ENCODE data around the gene ACADVL.
A peak's percentile ranks its signal among the peaks of the same experiment; 100 is the strongest.

Gene ACADVL

DNA sequence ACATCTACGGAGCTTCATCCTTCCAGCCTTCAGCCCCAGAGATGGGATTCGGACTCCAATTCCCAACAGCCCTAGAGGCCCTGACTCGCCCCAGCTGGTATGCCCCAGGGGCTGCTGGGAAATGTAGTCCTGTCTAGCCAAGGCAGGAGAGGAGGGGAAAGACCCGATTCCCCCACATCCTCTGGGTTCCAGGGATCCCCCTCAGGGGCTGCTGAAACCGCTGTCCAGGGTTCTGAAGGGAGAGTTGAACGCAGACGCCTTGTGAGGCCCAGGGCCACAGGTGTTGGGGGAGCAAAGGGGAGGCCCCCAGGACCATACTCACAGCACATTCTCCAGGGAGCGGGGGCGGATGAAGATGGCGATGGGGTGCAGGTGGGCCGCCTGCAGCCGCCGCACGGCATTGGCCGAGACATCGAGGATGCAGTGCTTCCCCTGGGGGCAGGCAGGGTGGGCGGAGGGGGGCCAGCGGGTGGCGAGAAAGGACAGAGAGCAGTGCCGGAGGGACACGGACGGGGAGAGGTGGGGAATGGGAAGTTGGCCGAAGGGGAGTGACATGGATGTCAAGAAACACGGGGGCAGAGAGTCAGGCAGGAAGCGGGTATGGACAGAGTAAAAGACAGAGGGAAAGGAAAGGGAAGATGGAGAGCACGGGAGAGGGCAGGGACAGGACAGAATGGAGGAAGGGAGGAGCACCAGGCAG is 28.0 kb upstream of the ACADVL start:
- no peak for DNase-seq

DNA sequence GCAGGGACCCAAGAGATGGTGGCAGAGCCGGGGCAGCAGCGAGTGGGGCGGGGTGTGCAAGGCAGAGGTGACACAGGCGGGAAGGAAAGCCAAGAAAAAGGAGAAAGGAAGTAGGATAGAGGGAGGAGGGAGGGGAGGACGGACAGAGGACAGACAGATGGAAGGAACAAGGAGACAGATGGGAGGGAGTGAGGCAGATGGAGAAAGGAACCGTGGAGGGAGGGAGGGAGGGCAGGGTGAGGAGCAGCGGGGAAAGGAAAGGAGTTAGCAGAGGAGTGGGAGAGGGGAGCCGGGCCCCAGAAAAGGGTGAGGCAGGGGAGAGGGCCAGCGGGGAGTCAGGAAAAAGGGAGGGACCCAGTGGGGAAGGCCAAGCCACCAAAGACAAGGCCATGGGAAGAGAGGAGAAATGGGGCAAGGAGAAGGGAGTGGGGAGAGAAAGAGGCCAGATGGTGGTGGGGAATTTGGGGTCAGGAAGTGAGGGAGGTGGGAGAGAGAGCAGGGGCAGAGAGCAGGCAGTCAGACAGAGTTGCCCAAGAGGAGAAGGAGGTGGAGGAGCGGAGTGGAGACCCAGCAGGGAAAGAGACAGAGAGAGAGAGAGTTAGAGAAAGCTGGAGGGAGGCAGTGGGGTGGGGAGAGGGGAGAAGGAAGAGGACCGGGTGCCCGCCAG is 27.3 kb upstream of the ACADVL start:
- DNase-seq = no peak

DNA sequence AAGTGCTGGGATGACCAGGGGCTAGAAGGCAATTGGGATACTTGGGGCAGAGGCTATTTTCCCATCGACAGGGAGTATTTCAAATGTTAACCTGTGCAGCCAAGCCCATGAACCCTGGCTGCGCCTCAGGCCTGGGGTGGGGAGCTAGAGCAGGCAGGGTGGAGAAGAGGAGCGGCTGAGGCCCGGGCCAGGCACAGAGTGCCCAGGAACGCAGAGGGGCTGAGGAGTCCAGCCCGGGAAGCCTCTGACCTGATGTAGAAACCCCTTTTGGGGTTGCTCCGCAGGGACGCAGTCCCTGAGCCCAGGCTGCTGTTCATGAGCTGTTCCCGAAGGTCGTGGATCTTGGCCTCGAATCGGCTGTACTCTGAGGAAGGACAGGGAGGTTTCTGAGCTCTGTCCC is 23.8 kb upstream of the ACADVL start:
- DNase-seq = no peak

DNA sequence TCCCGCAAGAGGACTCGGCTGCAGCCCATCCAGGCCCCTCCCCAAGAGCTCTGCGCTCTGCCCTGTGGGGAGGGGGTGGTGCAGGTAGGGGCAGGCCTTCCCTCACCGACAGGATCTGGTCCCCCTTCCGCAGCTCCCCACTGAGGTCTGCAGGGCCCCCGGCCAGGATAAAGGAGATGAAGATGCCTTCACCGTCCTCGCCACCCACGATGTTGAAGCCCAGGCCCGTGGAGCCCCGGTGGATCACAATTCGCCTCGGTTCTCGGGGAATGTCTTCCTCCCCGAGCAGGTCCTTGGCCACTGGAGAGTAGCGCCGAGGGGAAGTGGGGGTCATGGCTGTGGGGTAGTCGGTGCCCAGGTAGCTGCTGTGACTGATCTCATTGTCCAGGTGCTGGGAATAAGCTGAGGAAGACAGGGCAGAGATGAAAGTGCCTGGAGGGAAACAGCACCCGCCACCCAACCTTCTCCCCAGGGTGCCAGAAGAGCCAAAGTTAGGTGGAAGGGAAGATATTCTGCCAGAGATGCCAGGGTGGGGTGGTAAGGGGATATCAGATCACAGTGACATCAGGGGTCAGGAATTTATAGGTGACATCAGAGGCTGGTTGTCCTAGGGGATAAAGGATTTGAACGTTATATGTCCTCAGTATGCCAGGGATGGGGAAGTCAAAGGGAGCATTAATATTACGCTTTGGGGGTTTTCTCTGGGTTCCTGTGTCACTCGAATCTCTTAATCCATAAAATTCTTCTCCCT is 22.9 kb upstream of the ACADVL start:
- no peak for DNase-seq

DNA sequence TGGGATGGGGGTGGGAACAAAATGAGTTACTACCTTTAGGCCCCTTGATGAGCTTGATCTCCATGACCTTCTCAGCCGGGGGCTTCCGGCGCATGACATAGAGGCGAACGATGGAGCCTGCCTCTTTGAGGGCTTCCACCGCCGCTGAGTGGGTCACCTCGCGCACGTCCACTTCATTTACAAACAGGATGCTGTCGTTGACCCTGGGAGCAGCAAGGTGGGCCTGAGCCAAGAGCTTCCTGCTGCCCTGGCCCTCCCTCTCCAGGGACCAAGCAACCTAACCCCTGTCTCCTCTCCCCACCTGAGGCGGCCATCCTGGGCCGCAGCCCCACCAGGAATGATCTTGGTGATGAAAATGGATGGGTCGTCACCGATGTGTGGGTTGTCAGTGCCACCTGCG is 16.3 kb upstream of the ACADVL start:
- DNase-seq = no peak

DNA sequence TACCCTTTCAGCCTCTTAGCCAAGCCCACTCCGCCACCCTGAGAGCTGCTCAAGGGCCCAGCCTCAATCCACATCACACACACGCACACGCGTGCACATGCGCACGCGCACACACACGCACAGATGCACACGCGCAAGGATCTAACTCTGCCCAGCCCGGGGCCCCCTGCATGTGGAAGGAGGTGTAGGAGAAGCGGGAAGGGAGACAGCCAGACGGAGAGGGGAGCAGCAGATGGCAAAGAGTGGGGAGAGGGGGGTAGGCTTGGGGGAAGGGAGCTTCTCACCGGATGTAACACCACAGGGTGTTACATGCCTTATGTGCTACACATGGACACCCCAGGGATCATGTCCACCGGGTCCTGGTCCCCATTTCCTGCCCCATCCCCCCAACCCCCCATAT is 15.4 kb upstream of the ACADVL start:
- no peak for DNase-seq

DNA sequence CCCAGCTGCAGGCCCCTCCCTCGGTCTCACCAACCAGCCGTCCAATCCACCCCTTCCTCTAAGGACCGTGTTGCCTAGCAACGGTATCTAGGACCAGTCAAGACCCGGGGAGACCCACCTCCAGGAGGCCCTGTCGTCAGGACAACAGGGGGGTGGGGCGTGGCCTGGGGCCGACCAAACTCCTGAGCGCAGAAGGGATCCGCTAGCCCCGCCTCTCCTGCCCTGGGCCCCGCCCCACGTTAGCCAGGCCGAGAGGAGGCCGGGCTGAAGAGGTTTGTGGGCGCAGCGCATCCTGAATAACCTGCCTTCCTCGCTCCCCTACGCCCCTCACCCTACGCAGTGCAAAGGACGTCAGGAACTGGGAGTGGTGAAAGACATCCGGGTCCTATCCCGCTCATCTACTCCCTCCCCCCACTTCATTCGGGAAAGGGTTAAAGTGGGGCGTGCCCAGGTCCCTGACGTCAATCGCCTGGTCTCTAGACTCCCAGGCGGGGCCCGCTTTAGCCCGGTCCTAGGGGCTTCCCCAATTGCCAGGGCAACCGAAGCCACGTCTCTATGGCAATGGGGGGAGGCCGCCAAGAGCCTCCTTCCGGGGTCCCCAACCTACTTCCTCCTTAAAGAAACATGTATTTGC is 14.8 kb upstream of the ACADVL start:
- DNase-seq = peak; percentile 85

DNA sequence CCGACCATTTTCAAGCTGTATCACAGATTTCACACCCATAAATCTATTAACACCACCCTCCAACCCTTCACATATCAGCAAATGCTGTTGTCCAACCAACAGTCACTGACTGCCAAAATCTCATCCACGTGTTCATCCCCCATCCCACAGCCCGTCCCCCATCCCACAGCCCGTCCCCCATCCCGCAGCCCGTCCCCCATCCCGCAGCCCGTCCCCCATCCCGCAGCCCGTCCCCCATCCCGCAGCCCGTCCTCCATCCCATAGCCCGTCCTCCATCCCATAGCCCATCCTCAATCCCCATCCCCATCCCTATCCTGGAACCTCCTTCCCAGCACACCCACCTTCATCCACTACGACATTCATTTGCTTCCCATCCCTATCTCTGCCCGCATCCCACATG is 14.2 kb upstream of the ACADVL start:
- no peak for DNase-seq

DNA sequence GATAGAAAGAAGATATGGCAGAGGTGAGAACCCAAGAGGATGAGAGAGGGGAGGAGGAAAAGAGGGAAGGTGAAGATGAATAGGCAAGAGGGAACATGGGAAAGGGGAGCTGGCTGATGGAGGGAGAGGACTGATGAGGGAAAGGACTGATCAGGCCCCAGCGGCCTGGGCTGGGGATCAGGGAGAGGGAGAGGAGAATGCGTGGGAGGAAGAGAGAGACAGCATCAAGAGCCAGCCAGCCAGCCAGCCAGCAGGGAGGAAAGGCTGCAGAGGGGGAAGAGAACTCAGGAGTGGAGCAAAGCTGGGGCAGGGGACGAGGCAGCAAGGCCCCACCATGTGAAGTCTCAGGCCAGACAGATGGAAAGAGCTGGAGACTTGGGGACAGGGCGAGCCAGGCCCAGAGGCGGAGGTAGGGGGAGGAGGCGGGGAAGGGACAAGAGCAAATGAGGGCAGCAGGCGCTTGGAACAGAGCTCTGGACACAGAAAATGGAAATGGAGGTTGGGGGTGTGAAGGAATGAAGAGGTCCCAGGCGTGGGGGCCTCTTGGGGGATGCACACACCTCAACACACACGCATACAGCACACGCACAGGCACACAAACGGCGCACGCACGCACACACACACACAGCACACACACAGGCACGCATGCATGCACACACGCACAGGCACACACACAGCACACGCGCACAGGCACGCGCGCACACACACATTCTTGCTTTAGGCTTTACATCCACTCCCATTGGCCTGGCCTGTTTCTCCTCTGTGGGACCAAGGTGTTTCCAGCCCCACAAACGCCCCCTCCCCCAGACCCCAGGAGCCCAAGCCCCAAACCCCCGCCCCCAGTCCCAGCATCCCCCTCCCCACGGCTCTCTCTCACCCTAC is 12.4 kb upstream of the ACADVL start:
- no peak for DNase-seq

DNA sequence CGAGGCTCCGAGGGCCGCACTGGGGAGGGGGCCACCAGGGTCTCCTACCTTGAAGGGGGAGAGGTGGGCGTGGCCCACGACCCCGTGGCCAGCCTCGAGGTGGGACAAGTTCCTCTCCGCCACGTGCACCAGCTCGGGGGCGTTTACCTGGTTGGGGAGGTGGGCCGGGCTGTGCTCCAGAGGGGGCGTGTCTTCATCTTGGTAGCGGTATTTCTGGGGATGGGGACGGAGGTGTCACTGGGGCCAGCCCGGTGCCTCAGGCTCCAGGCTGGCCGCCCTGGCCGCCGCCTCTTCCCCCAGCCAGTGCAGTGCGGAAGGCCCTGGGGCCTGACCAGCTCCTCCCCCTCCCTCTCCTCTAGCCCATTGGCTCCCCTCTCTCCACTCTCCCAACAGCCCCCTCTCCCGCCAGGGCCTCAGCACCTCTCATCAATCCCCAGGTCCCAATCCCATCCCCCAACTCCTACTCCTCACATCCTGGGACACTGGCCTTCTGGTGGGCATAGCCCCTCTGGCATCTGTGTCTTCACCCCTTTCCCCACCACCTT is 11.6 kb upstream of the ACADVL start:
- DNase-seq = no peak

DNA sequence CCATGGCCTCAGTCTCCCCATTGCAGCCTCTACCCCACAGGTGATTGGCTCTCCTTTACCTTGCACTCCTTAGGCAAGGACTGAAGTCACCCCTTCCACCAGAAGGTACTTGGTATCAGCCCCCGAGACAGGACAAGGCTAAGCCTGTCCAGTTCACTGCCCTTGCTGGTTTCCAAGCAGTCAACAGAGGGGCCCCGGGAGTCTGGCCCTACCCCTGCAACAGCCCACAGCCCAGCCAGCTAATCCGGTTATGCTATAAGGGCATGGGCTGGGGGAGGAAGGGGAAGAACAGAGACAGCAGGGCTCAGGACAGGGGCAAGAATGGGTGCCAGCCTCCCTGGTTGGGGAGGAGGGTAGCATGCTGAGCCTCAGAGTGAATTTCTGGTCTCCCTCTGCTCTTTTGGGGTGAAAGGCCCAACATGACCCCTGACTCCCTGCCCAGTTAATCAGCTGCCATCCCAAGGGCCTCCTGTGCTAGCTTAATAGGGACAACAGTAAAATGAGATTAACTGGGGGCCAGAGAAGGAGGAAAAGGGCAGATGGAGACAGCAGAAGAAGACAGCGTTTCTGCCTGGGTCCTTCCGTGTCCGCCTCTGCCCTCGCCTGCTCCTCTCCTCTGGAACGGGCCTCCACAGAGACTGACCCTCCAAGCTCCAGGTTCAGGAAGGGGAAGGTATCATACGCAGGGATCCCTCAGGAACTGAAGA is 10.8 kb upstream of the ACADVL start:
- DNase-seq = no peak

DNA sequence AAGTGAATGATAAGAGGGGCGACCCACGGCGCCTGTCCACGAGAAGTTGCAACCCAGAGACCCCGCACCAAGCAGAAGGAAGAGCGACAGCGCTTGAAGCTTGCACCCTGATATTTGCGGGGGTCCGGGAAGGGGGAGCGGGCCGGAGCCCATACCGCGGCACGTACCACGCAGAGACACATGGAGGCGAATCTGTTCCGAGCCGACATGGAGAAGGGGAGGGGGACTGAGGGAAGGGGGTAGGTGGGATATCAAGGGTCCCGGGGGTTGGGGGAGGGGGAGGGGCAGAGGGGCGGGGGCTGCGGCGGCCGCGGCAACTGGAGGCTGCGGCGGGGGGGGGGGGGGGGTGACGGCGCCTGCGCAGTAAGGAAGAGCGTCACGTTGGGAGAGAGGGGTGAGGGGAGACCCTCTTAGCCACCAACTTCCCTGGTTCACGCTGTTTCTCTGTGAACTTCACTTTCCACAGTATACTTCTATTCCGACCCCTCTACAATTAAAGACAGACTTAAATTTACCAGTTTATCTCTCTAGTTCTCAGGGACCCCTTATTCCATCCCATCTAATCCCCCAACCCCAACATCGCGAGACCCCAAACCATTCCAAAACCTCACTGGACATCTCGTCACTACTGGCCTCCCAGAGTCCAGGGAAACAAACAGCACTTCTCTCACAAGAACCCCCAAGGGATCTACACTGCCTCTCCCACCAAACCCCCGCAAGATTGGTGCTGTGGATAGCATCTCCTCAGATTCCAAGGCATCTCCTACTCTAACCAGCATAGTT is 8.1 kb upstream of the ACADVL start:
- DNase-seq = no peak

DNA sequence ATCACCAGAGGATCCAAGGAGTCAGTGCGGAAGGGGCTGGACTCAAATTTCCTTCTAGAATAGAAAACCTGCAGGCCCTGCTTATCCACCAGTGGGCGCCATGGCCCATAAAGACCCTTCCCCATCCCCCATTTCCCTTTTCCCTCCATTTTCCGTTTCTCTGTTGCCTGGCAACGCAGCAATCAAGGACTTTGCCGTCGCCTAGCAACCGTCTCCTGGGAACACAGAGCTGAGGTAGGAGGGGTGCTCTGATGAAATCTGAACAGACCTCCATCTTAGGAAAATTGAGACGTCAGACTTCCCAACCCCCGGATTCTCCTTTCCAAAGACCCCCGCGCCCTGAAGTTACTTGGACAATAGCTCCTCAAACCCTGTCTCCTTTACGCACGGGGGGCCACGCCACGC is 5.8 kb upstream of the ACADVL start:
- peak; percentile 42 for DNase-seq

DNA sequence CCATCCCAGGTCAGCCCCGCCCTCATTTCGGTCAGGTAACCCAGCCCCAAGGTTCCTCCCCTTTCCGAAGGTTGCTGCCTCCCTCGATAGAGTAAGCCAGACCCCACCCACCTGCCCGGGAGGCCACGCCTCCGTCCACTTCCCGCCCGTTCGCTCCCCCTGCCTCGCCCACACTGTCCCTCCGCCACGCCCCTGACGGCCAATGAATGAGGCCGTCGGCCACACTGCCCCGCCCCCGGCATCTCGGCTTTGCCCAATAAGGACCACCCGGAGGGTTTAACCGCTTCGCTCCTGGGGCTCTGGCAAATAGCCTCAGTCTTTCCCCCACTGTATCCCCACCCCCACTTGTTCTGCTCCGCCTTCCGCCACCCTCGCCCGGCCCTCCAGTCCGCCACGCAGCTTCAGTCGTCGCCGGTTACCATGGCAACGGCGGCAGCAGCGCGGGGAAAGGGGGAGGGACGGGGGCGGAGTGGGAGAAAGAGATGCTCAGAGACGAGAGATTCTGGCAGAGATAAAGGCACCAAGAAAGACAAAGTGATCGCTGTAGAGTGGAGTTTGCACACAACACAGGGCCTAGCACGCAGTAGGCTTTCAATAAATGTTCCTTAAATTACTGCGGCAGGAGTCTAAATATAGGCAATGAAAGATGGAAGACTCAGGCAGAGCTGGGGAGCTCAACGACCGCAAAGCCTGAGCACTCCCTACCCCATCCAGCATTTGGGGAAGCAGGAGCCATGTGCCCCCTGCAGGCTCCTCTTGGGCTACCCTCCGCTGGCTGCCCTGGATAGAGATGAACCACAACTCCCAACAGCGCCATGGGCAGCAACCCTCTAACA is 5.2 kb upstream of the ACADVL start:
- DNase-seq = peak; percentile 98

DNA sequence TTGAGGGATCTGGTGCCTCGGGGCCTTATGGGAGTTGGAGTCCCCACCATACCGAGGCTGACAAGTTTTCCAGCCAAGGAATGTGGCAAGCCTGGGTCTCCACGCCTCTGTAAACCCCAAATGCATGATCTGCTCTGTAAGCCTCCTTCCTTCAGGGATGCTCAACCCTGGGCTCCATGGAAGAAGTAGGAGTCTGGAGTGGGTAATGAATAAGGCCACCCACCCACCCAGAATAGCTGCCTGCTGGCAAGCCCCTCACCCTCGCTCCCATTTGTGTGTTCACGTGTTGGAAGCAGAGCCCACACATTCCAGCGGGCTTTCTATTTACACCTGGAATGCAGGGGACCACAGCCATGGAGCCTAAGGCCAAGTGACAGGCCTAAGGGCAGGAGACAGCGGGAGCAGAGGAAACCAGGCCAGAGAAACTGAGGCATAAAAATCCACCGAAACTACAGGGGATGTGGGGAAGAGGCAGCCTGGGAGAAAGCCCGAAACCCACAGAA is 4.6 kb upstream of the ACADVL start:
- DNase-seq = no peak

DNA sequence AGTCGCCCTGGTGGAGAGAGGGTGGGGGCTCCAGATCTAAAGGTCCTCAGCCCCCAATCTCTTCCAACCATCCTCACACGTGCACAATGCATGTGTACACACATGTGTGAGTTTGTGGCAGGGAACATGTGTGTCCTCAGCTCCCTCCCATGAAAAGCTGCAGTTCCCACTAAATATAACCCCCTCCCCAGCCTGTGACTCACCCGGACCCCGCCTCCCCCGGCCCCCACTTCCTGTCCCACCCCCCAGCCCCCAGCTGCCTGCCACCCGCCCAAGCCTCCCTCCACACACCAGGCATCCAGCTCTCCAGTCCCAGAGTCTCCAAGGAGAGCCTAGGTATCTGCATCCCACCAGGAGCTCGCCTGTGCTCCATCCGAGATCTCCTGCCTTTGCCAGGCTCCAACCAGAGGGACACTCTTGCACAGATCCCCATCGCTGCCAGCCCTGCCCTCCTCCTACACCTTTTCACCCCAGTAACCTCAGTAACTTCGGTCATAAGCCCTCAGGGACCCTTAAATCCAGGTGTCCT is 4.0 kb upstream of the ACADVL start:
- DNase-seq = no peak

DNA sequence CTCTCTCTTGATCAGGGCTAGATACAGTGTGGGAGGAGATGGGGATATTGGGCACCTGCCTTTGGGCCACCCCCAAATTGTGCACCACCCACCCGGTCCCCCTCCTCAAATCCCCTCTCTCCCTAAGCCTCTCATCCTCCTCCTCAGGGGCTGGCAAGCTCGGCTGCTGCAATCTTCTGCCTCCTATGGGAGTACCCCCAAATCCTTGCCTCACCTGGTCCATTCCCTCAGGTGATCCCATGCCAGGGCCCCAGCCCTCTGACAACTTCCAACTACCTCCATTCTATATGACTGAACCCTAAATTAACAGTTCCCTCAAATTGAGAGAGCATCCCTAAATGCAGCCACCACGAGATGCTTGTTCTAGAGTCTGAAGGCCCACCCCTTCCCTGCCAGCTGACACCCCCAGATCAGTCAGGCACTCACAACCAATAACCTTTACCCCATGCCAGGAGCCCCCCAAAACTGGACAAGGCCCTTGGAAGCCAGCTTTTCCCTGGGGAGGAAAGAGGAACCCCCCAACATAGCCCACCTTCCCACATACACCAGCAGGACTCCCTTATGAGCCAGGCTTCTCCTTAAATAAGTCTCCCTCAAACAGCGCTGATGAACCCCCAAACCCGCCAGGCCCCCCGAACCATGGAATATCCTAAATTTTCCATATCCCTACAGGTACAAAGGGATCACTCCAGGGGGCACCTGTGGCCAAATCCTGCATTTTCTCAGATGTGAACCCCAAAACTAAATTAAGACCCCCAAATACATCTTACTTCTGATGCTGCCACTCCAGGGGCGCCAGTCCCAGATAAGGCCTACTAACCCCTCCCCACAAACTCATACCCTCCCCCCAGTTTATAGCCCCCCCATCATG is 3.3 kb upstream of the ACADVL start:
- no peak for DNase-seq
